Measurements from ENCODE around the gene SLC4A2.

The SLC4A2 gene

DNA sequence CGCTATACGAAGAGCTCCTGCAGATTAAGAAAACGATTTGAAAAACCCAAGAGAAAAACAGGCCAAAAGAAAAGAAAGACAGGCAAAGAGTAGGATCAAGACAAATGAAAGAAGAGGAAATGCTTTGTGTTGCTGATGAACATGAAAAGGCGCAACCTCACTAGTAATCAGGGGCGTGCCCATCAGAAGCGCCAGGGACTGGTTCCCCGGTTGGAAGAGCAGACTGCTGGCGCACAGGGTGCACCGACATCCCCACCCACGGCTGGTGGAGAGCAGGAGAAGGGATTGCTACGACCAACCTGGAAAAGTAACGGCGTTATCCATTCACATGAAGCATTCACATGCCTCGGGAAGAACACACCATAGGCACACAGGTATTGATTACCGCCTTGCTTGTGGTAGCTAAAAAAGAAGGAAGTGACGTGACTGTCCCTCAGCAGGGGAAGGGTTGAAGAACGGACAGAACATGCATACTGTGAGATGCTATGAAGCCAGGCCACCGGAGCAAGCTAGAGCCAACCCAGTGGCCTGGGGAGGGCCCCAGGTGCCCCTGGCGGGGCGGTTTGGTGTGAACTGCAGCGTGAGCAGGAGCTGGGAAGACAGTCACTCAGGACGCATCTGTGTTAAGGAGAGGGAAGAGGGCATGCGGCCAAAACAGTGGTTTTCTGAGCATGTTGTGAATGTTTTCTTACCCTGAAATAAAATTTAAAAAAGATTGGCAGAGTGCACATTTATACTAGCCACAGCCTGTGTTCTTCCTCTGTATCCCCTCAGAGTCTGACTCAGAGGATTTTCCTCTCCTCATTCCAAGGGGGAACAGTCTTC, 45.2 kb downstream of the SLC4A2 start:
- Histone ChIP-seq H3K4me3 (replicated peaks; ENCODE audit: insufficient read depth, low read length) (no peak overlapping the region), H3K27ac (replicated peaks) (no peak overlapping the region), H3K27me3 (ENCODE audit: insufficient read depth, poor library complexity, severe bottlenecking) (no peaks in the 10 kb centered on the region)
- no peak for DNase-seq (ENCODE audit: low read depth in 1 of 2, low spot score in 1 of 2)
- TF ChIP-seq SPI1 (IDR thresholded peaks at IDR 0.05; ENCODE audit: borderline replicate concordance, low read depth) (no peak), GABPA (IDR thresholded peaks at IDR 0.05; ENCODE audit: low read depth) (no peak), POLR2AphosphoS5 (IDR thresholded peaks at IDR 0.05; ENCODE audit: low read depth) (no peak)
- TF ChIP-seq, protein P1, sequence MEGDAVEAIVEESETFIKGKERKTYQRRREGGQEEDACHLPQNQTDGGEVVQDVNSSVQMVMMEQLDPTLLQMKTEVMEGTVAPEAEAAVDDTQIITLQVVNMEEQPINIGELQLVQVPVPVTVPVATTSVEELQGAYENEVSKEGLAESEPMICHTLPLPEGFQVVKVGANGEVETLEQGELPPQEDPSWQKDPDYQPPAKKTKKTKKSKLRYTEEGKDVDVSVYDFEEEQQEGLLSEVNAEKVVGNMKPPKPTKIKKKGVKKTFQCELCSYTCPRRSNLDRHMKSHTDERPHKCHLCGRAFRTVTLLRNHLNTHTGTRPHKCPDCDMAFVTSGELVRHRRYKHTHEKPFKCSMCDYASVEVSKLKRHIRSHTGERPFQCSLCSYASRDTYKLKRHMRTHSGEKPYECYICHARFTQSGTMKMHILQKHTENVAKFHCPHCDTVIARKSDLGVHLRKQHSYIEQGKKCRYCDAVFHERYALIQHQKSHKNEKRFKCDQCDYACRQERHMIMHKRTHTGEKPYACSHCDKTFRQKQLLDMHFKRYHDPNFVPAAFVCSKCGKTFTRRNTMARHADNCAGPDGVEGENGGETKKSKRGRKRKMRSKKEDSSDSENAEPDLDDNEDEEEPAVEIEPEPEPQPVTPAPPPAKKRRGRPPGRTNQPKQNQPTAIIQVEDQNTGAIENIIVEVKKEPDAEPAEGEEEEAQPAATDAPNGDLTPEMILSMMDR (IDR thresholded peaks at IDR 0.05; ENCODE audit: insufficient read depth, low read length): no peak
- TF ChIP-seq, protein P2, sequence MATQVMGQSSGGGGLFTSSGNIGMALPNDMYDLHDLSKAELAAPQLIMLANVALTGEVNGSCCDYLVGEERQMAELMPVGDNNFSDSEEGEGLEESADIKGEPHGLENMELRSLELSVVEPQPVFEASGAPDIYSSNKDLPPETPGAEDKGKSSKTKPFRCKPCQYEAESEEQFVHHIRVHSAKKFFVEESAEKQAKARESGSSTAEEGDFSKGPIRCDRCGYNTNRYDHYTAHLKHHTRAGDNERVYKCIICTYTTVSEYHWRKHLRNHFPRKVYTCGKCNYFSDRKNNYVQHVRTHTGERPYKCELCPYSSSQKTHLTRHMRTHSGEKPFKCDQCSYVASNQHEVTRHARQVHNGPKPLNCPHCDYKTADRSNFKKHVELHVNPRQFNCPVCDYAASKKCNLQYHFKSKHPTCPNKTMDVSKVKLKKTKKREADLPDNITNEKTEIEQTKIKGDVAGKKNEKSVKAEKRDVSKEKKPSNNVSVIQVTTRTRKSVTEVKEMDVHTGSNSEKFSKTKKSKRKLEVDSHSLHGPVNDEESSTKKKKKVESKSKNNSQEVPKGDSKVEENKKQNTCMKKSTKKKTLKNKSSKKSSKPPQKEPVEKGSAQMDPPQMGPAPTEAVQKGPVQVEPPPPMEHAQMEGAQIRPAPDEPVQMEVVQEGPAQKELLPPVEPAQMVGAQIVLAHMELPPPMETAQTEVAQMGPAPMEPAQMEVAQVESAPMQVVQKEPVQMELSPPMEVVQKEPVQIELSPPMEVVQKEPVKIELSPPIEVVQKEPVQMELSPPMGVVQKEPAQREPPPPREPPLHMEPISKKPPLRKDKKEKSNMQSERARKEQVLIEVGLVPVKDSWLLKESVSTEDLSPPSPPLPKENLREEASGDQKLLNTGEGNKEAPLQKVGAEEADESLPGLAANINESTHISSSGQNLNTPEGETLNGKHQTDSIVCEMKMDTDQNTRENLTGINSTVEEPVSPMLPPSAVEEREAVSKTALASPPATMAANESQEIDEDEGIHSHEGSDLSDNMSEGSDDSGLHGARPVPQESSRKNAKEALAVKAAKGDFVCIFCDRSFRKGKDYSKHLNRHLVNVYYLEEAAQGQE (IDR thresholded peaks at IDR 0.05; ENCODE audit: insufficient replicate concordance, low read depth): no peak

DNA sequence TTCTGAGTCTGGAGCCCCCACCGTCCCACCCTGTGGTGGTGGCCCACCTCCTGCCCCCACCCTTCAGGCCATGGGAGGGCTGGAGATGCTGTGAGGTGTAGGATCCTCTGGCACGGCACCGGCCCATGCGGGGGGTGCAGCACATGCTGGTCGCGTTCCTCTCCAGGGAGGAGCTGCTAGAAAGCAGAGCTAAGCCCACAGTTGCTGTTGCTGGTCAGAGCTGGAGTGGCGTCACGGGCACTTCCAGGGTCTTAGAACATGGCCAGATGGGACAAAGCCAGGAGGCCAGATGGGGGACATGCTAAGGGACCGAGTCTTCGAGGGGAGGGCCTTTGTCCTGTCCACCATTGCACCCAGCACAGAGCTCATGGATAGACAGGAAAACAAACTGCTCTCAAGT, 48.5 kb downstream of the SLC4A2 start:
- TF ChIP-seq, protein P1 (IDR thresholded peaks at IDR 0.05; ENCODE audit: insufficient read depth, low read length): no peak
- TF ChIP-seq POLR2AphosphoS5 (IDR thresholded peaks at IDR 0.05; ENCODE audit: low read depth) (no peak), SPI1 (IDR thresholded peaks at IDR 0.05; ENCODE audit: borderline replicate concordance, low read depth) (no peak), GABPA (IDR thresholded peaks at IDR 0.05; ENCODE audit: low read depth) (no peak)
- TF ChIP-seq, protein P2 (IDR thresholded peaks at IDR 0.05; ENCODE audit: insufficient replicate concordance, low read depth): no peak
- Histone ChIP-seq H3K27me3 (ENCODE audit: insufficient read depth, poor library complexity, severe bottlenecking) (no peaks in the 10 kb centered on the region), H3K4me3 (replicated peaks; ENCODE audit: insufficient read depth, low read length) (no peak overlapping the region), H3K27ac (replicated peaks) (no peak overlapping the region)
- no peak for DNase-seq (ENCODE audit: low read depth in 1 of 2, low spot score in 1 of 2)

DNA sequence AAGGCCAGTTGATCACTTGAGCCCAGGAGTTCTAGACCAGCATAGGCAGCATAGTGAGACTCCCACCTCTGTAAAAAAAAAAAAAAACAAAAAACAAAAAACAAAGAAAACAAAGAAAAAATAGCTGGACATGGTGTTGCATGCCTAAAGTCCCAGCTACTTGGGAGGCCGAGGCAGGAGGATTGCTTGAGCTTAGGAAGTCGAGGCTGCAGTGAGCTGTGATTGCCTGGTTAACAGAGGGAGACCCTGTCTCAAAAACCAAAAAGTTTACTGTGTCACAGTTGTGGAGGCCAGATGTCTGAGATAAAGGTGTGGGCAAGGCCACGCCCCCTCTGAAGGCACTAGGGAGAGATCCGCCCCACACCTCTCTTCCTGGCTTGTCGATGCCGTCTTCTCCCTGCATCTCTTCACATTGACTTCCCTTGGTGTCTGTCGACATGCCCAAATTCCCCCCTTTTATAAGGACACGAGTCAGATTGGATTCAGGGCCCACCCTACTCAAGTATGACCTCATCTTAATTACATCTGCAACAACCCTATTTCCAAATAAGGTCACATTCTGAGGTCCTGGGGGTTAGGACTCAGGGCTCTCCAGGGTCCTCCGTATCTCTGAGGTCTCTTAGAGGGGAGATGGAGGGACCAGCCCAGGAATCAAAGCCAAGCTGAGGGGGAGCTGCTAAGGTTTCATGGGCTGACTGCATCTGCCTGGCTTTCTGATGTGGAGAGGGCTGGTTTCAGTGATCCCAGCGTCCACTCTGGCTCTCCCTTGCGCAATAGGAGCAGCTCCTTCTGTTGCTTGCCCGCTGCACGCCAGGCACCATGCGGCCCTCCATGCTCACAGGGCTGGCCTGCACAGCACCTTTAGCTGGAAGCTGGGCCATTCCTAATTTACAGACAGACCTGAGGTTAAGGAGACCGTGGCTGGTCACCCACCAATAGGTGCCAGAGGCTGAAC, 50.0 kb downstream of the SLC4A2 start:
- Histone ChIP-seq H3K27ac (replicated peaks) (no peak overlapping the region), H3K27me3 (ENCODE audit: insufficient read depth, poor library complexity, severe bottlenecking) (no peaks in the 10 kb centered on the region), H3K4me3 (replicated peaks; ENCODE audit: insufficient read depth, low read length) (no peak overlapping the region)
- DNase-seq (ENCODE audit: low read depth in 1 of 2, low spot score in 1 of 2): no peak
- TF ChIP-seq, protein P2 (IDR thresholded peaks at IDR 0.05; ENCODE audit: insufficient replicate concordance, low read depth): no peak
- TF ChIP-seq, protein P1 (IDR thresholded peaks at IDR 0.05; ENCODE audit: insufficient read depth, low read length): no peak
- TF ChIP-seq POLR2AphosphoS5 (IDR thresholded peaks at IDR 0.05; ENCODE audit: low read depth): no peak
- no peak for TF ChIP-seq GABPA (IDR thresholded peaks at IDR 0.05; ENCODE audit: low read depth)
- no peak for TF ChIP-seq SPI1 (IDR thresholded peaks at IDR 0.05; ENCODE audit: borderline replicate concordance, low read depth)
